HFF-Myc (cell line): Measurements from ENCODE around the gene AKAP7.

ENCODE experiments used
- DNase-seq: peaks from one replicate; pipeline ENCODE4 v3.0.0-alpha.2; 2011; ENCODE audit warnings: low read depth; ENCODE audit errors: extremely low read depth
- H3K4me3 ChIP-seq: replicated peaks from 2 replicates; pipeline ENCODE4 v1.5.1; 2011; ENCODE audit warnings: low read depth, mild to moderate bottlenecking, control low read depth, low read length
- CTCF ChIP-seq: IDR thresholded peaks from 2 replicates; pipeline ENCODE4 v1.5.1; 2012; ENCODE audit warnings: mild to moderate bottlenecking, low read depth, low read length, control low read depth; ENCODE audit errors: missing control alignments

AKAP7 gene

GRCh38 chr6:131146865-131147264 is 11.6 kb downstream of the AKAP7 start:
- no peak for TF ChIP-seq CTCF
- DNase-seq, result no peak
- H3K4me3 ChIP-seq, result no peak overlapping the region

- DNase-seq, result no peak
- no peak for TF ChIP-seq CTCF
- H3K4me3 ChIP-seq, result no peak overlapping the region
Measured at GRCh38 chr6:131156411-131156810, 21.1 kb downstream of the AKAP7 start.

- no peak overlapping the region for H3K4me3 ChIP-seq
- TF ChIP-seq CTCF, result no peak
- no peak for DNase-seq
Measured at GRCh38 chr6:131159578-131159977, 24.3 kb downstream of the AKAP7 start.

- no peak for DNase-seq
- no peak for TF ChIP-seq CTCF
- H3K4me3 ChIP-seq, result no peak overlapping the region
Measured at GRCh38 chr6:131160254-131160758, 25.0 kb downstream of the AKAP7 start.

GRCh38 chr6:131161987-131162386 is 26.7 kb downstream of the AKAP7 start:
- no peak for DNase-seq
- no peak overlapping the region for H3K4me3 ChIP-seq
- no peak for TF ChIP-seq CTCF

- H3K4me3 ChIP-seq, result no peak overlapping the region
- TF ChIP-seq CTCF, result no peak
Measured at GRCh38 chr6:131163886-131164285, 28.6 kb downstream of the AKAP7 start.

GRCh38 chr6:131164506-131164905 is 29.2 kb downstream of the AKAP7 start:
- no peak for TF ChIP-seq CTCF
- DNase-seq, result no peak
- H3K4me3 ChIP-seq, result no peak overlapping the region

More at GRCh38 chr6:131163886-131164285, 28.6 kb downstream of the AKAP7 start:
- DNase-seq, result no peak
